CD14-positive monocyte (primary cell): ENCODE measurements around the gene LUC7L2. TPM values are rescaled to one million over a fixed set of nuclear protein-coding genes. Genes with fewer than 3 reads are reported as not detected.

Experiments used
- DNase-seq, 3 donors: peaks; one replicate each; pipeline ENCODE4 v3.0.0-alpha.2; 2011 to 2022
- H2AFZ ChIP-seq: 2 replicates; pipeline ENCODE4 v1.6.0; 2012; ENCODE audit warnings: mild to moderate bottlenecking, low read depth, low read length, inconsistent platforms; ENCODE audit not compliant: insufficient read depth, poor library complexity, severe bottlenecking
- H3K27ac ChIP-seq, 2 donors: 1 replicate in 1 of 2; 2 replicates in 1 of 2; pipeline ENCODE4 v1.5.1; 2012 to 2013; ENCODE audit warnings: low read length in 2 of 2, control low read depth in 1 of 2, inconsistent platforms in 1 of 2, low read depth in 1 of 2, mild to moderate bottlenecking in 1 of 2
- H3K27me3 ChIP-seq, 2 donors: one replicate each; pipeline versions ENCODE4 v1.6.0 to v1.6.1; 2011 to 2013; ENCODE audit warnings: low read length in 2 of 2; ENCODE audit not compliant: control insufficient read depth in 2 of 2, insufficient read depth in 2 of 2
- H3K36me3 ChIP-seq, 2 donors: replicated peaks in 1 of 2; 1 replicate in 1 of 2; 2 replicates in 1 of 2; pipeline versions ENCODE4 v1.5.1 to v1.6.1; 2012 to 2013; ENCODE audit warnings: low read length in 2 of 2, control low read depth in 1 of 2, inconsistent platforms in 1 of 2, mild to moderate bottlenecking in 1 of 2; ENCODE audit not compliant: insufficient read depth in 2 of 2, control insufficient read depth in 1 of 2
- H3K4me1 ChIP-seq, 2 donors: 1 replicate in 1 of 2; 2 replicates in 1 of 2; pipeline versions ENCODE4 v1.5.1 to v1.6.1; 2012 to 2013; ENCODE audit warnings: low read length in 2 of 2, control low read depth in 1 of 2, inconsistent platforms in 1 of 2, mild to moderate bottlenecking in 1 of 2, moderate library complexity in 1 of 2; ENCODE audit not compliant: insufficient read depth in 2 of 2, control insufficient read depth in 1 of 2
- H3K4me2 ChIP-seq: replicated peaks from 2 replicates; pipeline ENCODE3; 2012; ENCODE audit warnings: low read length, moderate library complexity, mild to moderate bottlenecking; ENCODE audit not compliant: poor library complexity, severe bottlenecking; ENCODE audit errors: extremely low read depth
- H3K4me3 ChIP-seq, 3 experiments: fragments of 200-600 bp in 1 of 3; sonication (generic) in 1 of 3; replicated peaks in 1 of 3; 1 replicate in 2 of 3; 2 replicates in 1 of 3; pipeline ENCODE4 v1.5.1; 2011 to 2013; ENCODE audit warnings: low read length in 3 of 3, mild to moderate bottlenecking in 3 of 3, control low read depth in 2 of 3, low read depth in 2 of 3, inconsistent platforms in 1 of 3, moderate library complexity in 1 of 3
- H3K79me2 ChIP-seq: 2 replicates; pipeline ENCODE4 v1.6.0; 2012; ENCODE audit warnings: mild to moderate bottlenecking, control low read depth, inconsistent platforms, low read length, moderate library complexity; ENCODE audit not compliant: insufficient read depth
- H3K9ac ChIP-seq: 2 replicates; pipeline ENCODE4 v1.6.0; 2017; ENCODE audit warnings: low read length, mild to moderate bottlenecking; ENCODE audit not compliant: insufficient read depth, poor library complexity, severe bottlenecking
- H3K9me3 ChIP-seq, 2 donors: replicated peaks in 1 of 2; 1 replicate in 1 of 2; 2 replicates in 1 of 2; pipeline versions ENCODE4 v1.5.1 to v1.6.1; 2012 to 2013; ENCODE audit warnings: low read length in 2 of 2, control low read depth in 1 of 2; ENCODE audit not compliant: control insufficient read depth in 1 of 2, insufficient read depth in 1 of 2
- H4K20me1 ChIP-seq: 2 replicates; pipeline ENCODE4 v1.6.0; 2012; ENCODE audit warnings: mild to moderate bottlenecking, low read length, control low read depth, moderate library complexity; ENCODE audit not compliant: insufficient read depth
- H3K27ac Mint-ChIP-seq, 7 donors: one replicate each; pipeline ENCODE4 v1.8.0; 2020; ENCODE audit warnings: mild to moderate bottlenecking in 7 of 7, mixed read lengths in 7 of 7, moderate library complexity in 6 of 7, inconsistent platforms in 2 of 7
- H3K27me3 Mint-ChIP-seq, 3 donors: one replicate each; pipeline ENCODE4 v1.8.0; 2021 to 2022; ENCODE audit warnings: low read depth in 3 of 3, mild to moderate bottlenecking in 3 of 3, mixed read lengths in 3 of 3, moderate library complexity in 3 of 3, inconsistent platforms in 1 of 3
- H3K36me3 Mint-ChIP-seq, 2 donors: one replicate each; pipeline ENCODE4 v1.8.0; 2020; ENCODE audit warnings: mixed read lengths in 2 of 2, inconsistent platforms in 1 of 2, mild to moderate bottlenecking in 1 of 2
- H3K4me1 Mint-ChIP-seq: one replicate; pipeline ENCODE4 v1.8.0; 2020; ENCODE audit warnings: mild to moderate bottlenecking, mixed read lengths
- H3K4me3 Mint-ChIP-seq, 2 donors: one replicate each; pipeline ENCODE4 v1.8.0; 2020; ENCODE audit warnings: mild to moderate bottlenecking in 2 of 2, mixed read lengths in 2 of 2, moderate library complexity in 1 of 2
- H3K9me3 Mint-ChIP-seq, 7 donors: one replicate each; pipeline ENCODE4 v1.8.0; 2020 to 2022; ENCODE audit warnings: mixed read lengths in 7 of 7, mild to moderate bottlenecking in 6 of 7, moderate library complexity in 6 of 7, inconsistent platforms in 2 of 7
- CTCF ChIP-seq: fragments of 200-600 bp; IDR thresholded peaks from one replicate; pipeline ENCODE4 v1.8.0; 2022; ENCODE audit warnings: antibody characterized with exemption, mild to moderate bottlenecking
- WGBS: methylation state at CpG from one replicate; pipeline ENCODE4 v1.1.5; 2013; ENCODE audit warnings: missing lambda C conversion rate; ENCODE audit not compliant: insufficient coverage; 5-methylcytosine and 5-hydroxymethylcytosine counted together
- intact Hi-C, 2 donors: fragments of 100-400 bp; cut with micrococcal nuclease; formaldehyde crosslinking; loops; one replicate each; pipeline versions ENCODE4 v1.15.0 to v1.15.1; 2023
- polyA plus RNA-seq, 3 donors: library from polyadenylated mRNA; depleted of rRNA in 1 of 3; unstranded in 2 of 3; stranded (reverse) in 1 of 3; fragments of 300-500 nt in 2 of 3; fragments of >200 nt in 1 of 3; fragmentation: Illumina TruSeq in 2 of 3; gene quantifications; 1 replicate in 2 of 3; 2 replicates in 1 of 3; pipeline ENCODE4 v1.2.3, GENCODE V29; 2012 to 2021

The LUC7L2 gene
- polyA plus RNA-seq, 3 donors, result 24.7 to 54.5 (median 26.8) TPM

GRCh38 chr7:139389774-139390173 lies 30.1 kb downstream of the LUC7L2 start:
- Histone ChIP-seq H3K9me3 (no peaks in the 10 kb centered on the region), H2AFZ (no peak overlapping the region), H3K36me3 (peaks cover 41 to 89% of the 10 kb centered on the region in 2 donors), H3K4me3 (no peak overlapping the region), H3K4me2 (no peak overlapping the region), H3K9ac (no peak overlapping the region), H3K27ac (no peak overlapping the region), H4K20me1 (peaks cover 68% of the 10 kb centered on the region), H3K27me3 (no peaks in the 10 kb centered on the region), H3K4me1 (no peaks in the 10 kb centered on the region), H3K79me2 (peaks cover 95% of the 10 kb centered on the region)
- Mint-ChIP-seq H3K27me3 (no peaks in the 10 kb centered on the region), H3K4me1 (peaks cover 2% of the 10 kb centered on the region), H3K4me3 (no peak overlapping the region), H3K27ac (peak overlapping the region in 1 of 7 donors; percentile 60), H3K36me3 (peaks cover 57 to 76% of the 10 kb centered on the region in 2 donors), H3K9me3 (no peaks in the 10 kb centered on the region)
- intact Hi-C loops, result no loop called here
- DNase-seq, result no peak
- TF ChIP-seq CTCF, result no peak
- no CpG with 5 or more reads among the region's 2 CpGs for WGBS

DNA sequence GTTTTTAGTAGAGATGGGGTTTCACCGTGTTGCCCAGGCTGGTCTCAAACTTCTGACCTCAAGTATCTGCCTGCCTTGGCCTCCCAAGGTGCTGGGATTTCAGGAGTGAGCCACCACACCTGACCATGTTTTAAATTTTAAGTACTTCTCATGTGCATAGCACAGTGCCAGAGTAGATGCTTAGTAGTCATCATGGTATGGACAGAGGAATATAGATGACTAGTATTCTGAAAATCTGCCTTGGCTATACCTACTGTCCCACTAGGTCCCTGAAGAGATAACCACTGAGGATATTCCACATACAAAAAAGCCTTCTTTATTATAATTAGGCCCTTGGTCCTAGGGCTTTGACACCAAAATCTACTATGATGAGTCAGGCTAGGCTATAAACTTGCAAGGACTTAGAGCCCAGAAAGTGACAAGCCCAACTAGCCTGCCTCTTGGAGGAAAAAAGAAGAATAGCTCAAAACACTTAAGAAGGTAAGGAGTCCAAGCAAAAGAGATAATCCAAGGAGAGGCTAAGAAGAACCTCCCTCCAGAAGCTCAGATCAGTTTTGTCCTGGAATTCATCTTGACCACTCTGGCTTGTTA lies 34.0 kb downstream of the LUC7L2 start:
- Histone ChIP-seq H3K9me3 (no peaks in the 10 kb centered on the region), H3K4me3 (no peak overlapping the region), H3K79me2 (peaks cover 95% of the 10 kb centered on the region), H3K27ac (peak overlapping the region in 1 of 2 donors; percentile 29), H3K36me3 (peaks cover 58 to 90% of the 10 kb centered on the region in 2 donors), H3K4me2 (no peak overlapping the region), H2AFZ (no peak overlapping the region), H3K27me3 (no peaks in the 10 kb centered on the region), H3K9ac (no peak overlapping the region), H3K4me1 (no peaks in the 10 kb centered on the region), H4K20me1 (peaks cover 73% of the 10 kb centered on the region)
- intact Hi-C loops, result no loop called here
- peak overlapping the region in 3 of 7 donors; percentile 40 to 57 (median 50) for H3K27ac Mint-ChIP-seq
- H3K4me3 Mint-ChIP-seq, result no peak overlapping the region
- no peak for DNase-seq
- H3K4me1 Mint-ChIP-seq, result peaks cover 2% of the 10 kb centered on the region
- TF ChIP-seq CTCF, result no peak
- no peaks in the 10 kb centered on the region for H3K9me3 Mint-ChIP-seq
- no peaks in the 10 kb centered on the region for H3K27me3 Mint-ChIP-seq
- peaks cover 66 to 82% of the 10 kb centered on the region in 2 donors for H3K36me3 Mint-ChIP-seq
- no CpG with 5 or more reads among the region's 1 CpG for WGBS
